GM12878 (cell line): Measurements from ENCODE around the gene DYNLT3. TPM values are rescaled to one million over a fixed set of nuclear protein-coding genes. Genes with fewer than 3 reads are reported as not detected.

Experiments used
- ATAC-seq: fragments of 200-7000 bp; cut with Tn5 transposase; 3 replicates; pipeline ENCODE4 v1.9.1; 2020; ENCODE audit warnings: mild to moderate bottlenecking, moderate library complexity
- BruUV-seq: library from RNA; stranded (reverse); fragments of 400-500 nt; replicated peaks from 2 replicates; lab custom pipeline; 2021; lab: Mats Ljungman, UMichigan
- CTCF ChIA-PET: fragments of 300-600 bp; sonication (Branson Sonifier 250); formaldehyde crosslinking; extraction: SDS; loops from one replicate; lab custom pipeline; 2021; ENCODE audit warnings: inconsistent platforms; lab: Yijun Ruan, JAX
- POLR2A ChIA-PET: fragments of 350-600 bp; formaldehyde crosslinking; extraction: SDS; loops from one replicate; lab custom pipeline; 2021; ENCODE audit warnings: inconsistent platforms; lab: Charles Lee
- RAD21 ChIA-PET: fragments of 300-600 bp; sonication (Branson Sonifier 250); formaldehyde crosslinking; loops from one replicate; lab custom pipeline; 2023; ENCODE audit warnings: antibody characterized with exemption; ENCODE audit not compliant: unreplicated experiment; lab: Charles Lee
- SMC1A ChIA-PET: fragments of 300-600 bp; sonication (Branson Sonifier 250); formaldehyde crosslinking; loops from one replicate; lab custom pipeline; 2023; ENCODE audit not compliant: unreplicated experiment, uncharacterized antibody; lab: Charles Lee
- DNase-seq: peaks from one replicate; pipeline ENCODE4 v3.0.0-alpha.2; 2011; ENCODE audit warnings: low read depth, low spot score
- FAIRE-seq: peaks from 3 replicates; lab custom pipeline; 2011; peaks lifted over from hg19 to GRCh38; lab: Jason Lieb, UNC
- H2AFZ ChIP-seq: 2 replicates; pipeline ENCODE4 v1.6.0; 2011; ENCODE audit warnings: low read depth, low read length, control low read depth; ENCODE audit not compliant: control insufficient read depth
- H3K27ac ChIP-seq: 2 replicates; pipeline ENCODE4 v1.5.1; 2011; ENCODE audit warnings: control low read depth; ENCODE audit not compliant: control insufficient read depth, insufficient read depth
- H3K27me3 ChIP-seq, 2 experiments: replicated peaks in 1 of 2; 2 replicates each; pipeline versions ENCODE4 v1.6.0 to v1.6.1; 2011; ENCODE audit warnings: low read length in 1 of 2; ENCODE audit not compliant: control insufficient read depth in 2 of 2, insufficient read depth in 2 of 2
- H3K36me3 ChIP-seq, 2 experiments: 2 replicates each; pipeline ENCODE4 v1.5.1; 2011; ENCODE audit warnings: low read length in 1 of 2; ENCODE audit not compliant: control insufficient read depth in 2 of 2, insufficient read depth in 2 of 2
- H3K4me1 ChIP-seq: 2 replicates; pipeline ENCODE4 v1.6.1; 2011; ENCODE audit warnings: mild to moderate bottlenecking, low read length, moderate library complexity, mixed read lengths; ENCODE audit not compliant: control insufficient read depth, insufficient read depth
- H3K4me2 ChIP-seq: 2 replicates; pipeline ENCODE4 v1.6.0; 2011; ENCODE audit warnings: control low read depth; ENCODE audit not compliant: control insufficient read depth, insufficient read depth
- H3K4me3 ChIP-seq: fragments of 200-600 bp; sonication (generic); 2 replicates; pipeline ENCODE4 v1.5.1; 2016
- H3K79me2 ChIP-seq: 2 replicates; pipeline ENCODE4 v1.6.0; 2011; ENCODE audit warnings: low read length; ENCODE audit not compliant: control insufficient read depth, insufficient read depth
- H3K9ac ChIP-seq: 2 replicates; pipeline ENCODE4 v1.8.0; 2011; ENCODE audit warnings: low read length, control low read depth, mixed read lengths; ENCODE audit not compliant: control insufficient read depth, insufficient read depth
- H3K9me3 ChIP-seq: replicated peaks from 3 replicates; pipeline ENCODE4 v1.5.1; 2011; ENCODE audit warnings: mild to moderate bottlenecking, low read length; ENCODE audit not compliant: control insufficient read depth, insufficient read depth
- H4K20me1 ChIP-seq: 2 replicates; pipeline ENCODE4 v1.6.0; 2011; ENCODE audit not compliant: control insufficient read depth, insufficient read depth
- EED ChIP-seq: sonication (generic); IDR thresholded peaks from 2 replicates; pipeline ENCODE4 v1.6.1; 2016; ENCODE audit warnings: antibody characterized with exemption, low read depth
- EZH2 ChIP-seq: IDR thresholded peaks from 2 replicates; pipeline ENCODE4 v1.6.1; 2012; ENCODE audit warnings: low read depth, mild to moderate bottlenecking, control low read depth, inconsistent platforms, low read length, borderline replicate concordance; ENCODE audit not compliant: control insufficient read depth
- NR2C2 ChIP-seq: IDR thresholded peaks from 2 replicates; pipeline ENCODE4 v1.6.1; 2011; ENCODE audit warnings: borderline replicate concordance, low read depth; ENCODE audit not compliant: control insufficient read depth, insufficient read length
- POU2F2 ChIP-seq: IDR thresholded peaks from 3 replicates; pipeline ENCODE4 v1.6.1; 2011; ENCODE audit warnings: low read depth, mild to moderate bottlenecking, low read length, borderline replicate concordance
- REST ChIP-seq: IDR thresholded peaks from 2 replicates; pipeline ENCODE4 v1.6.1; 2012; ENCODE audit warnings: mild to moderate bottlenecking, low read depth, low read length
- TAF1 ChIP-seq: IDR thresholded peaks from 2 replicates; pipeline ENCODE4 v1.6.1; 2011; ENCODE audit warnings: mild to moderate bottlenecking, low read depth, low read length, borderline replicate concordance
- TCF12 ChIP-seq: IDR thresholded peaks from 2 replicates; pipeline ENCODE4 v1.6.1; 2011; ENCODE audit warnings: low read depth, mild to moderate bottlenecking, low read length
- TCF7 ChIP-seq: IDR thresholded peaks from 2 replicates; pipeline ENCODE4 v1.6.1; 2014; ENCODE audit warnings: antibody characterized with exemption, borderline replicate concordance
- in situ Hi-C: fragments of 300-500 bp; cut with MboI; formaldehyde crosslinking; loops from 9 replicates; pipeline ENCODE4 v1.14.3; 2018; ENCODE audit warnings: mixed read lengths
- intact Hi-C: fragments of 100-400 bp; cut with micrococcal nuclease; formaldehyde crosslinking; loops from one replicate; pipeline ENCODE4 v1.14.2; 2022; ENCODE audit not compliant: unreplicated experiment
- polyA plus RNA-seq, 11 experiments: library from polyadenylated mRNA; depleted of rRNA in 4 of 11; unstranded in 6 of 11; stranded (reverse) in 5 of 11; fragments of >200 nt; fragmentation: Nextera tagmentation in 4 of 11; fragmentation: Illumina TruSeq in 1 of 11; extraction: Ambion mirVana in 4 of 11; extraction: Trizol in 1 of 11; gene quantifications; 1 replicate in 1 of 11; 2 replicates in 10 of 11; pipeline versions ENCODE4 v1.2.1 to v1.2.3, GENCODE V29; 2011 to 2016; ENCODE audit warnings: inconsistent platforms in 2 of 11, missing spikeins in 2 of 11, low read depth in 1 of 11
- total RNA-seq, 4 experiments: library from RNA; depleted of rRNA in 3 of 4; stranded (reverse); fragments of >200 nt in 3 of 4; fragmentation: Illumina TruSeq in 1 of 4; extraction: Trizol in 1 of 4; gene quantifications; 2 replicates each; pipeline versions ENCODE4 v1.2.1 to v1.2.3, GENCODE V29; 2013 to 2021
- TF ChIP-seq, protein P1 (sequence below): IDR thresholded peaks from 2 replicates; pipeline ENCODE4 v1.6.1; 2011; ENCODE audit warnings: low read depth, low read length, improper control_type of control experiment, borderline replicate concordance

Gene DYNLT3
- total and polyA plus RNA-seq, 10 of the 15 experiments (the other 5 are each of a cell fraction or from before 2014, with no cell fraction given), result 8.0 to 19.2 (median 12.8) TPM

- no peak for DNase-seq
- Histone ChIP-seq H3K4me2 (no peak overlapping the region), H3K4me3 (no peak overlapping the region), H3K9ac (no peak overlapping the region), H2AFZ (no peak overlapping the region), H3K79me2 (no peaks in the 10 kb centered on the region), H3K9me3 (no peaks in the 10 kb centered on the region), H3K27ac (no peak overlapping the region), H3K36me3 (peaks cover 0 to 12% of the 10 kb centered on the region in 2 experiments; a peak in 3 of 4 replicates), H3K4me1 (peaks cover 11% of the 10 kb centered on the region), H4K20me1 (no peaks in the 10 kb centered on the region), H3K27me3 (no peaks in the 10 kb centered on the region)
- intact Hi-C loops (no loop called here), in situ Hi-C loops (no loop called here)
- ChIA-PET RAD21 (interaction anchor here (1.3 kb wide), 1 partner anchor 55 kb away, joined by 3 read pairs; no protein-coding TSS in a partner anchor), SMC1A (interaction anchor here (0.6 to 1.4 kb wide), 6 partner anchors 9 to 47 kb away, joined by 3 read pairs; no protein-coding TSS in a partner anchor), POLR2A (no interaction called here), CTCF (no interaction called here)
- BruUV-seq, result no TSS peak
- no peak for ATAC-seq
- no peak for FAIRE-seq
- TF ChIP-seq REST, result no peak
- no peak for TF ChIP-seq NR2C2
- TF ChIP-seq TAF1, result no peak
- TF ChIP-seq TCF12, result no peak
- TF ChIP-seq, protein P1, sequence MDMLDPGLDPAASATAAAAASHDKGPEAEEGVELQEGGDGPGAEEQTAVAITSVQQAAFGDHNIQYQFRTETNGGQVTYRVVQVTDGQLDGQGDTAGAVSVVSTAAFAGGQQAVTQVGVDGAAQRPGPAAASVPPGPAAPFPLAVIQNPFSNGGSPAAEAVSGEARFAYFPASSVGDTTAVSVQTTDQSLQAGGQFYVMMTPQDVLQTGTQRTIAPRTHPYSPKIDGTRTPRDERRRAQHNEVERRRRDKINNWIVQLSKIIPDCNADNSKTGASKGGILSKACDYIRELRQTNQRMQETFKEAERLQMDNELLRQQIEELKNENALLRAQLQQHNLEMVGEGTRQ, result no peak
- TF ChIP-seq EZH2, result no peak
- TF ChIP-seq POU2F2, result no peak
- TF ChIP-seq EED, result no peak
- TF ChIP-seq TCF7, result no peak
Observed at GRCh38 chrX:37800717-37801116, 46.7 kb downstream of the DYNLT3 start.
